Karpas-422 (cell line): ENCODE measurements around the gene EPHB6. TPM values are rescaled to one million over a fixed set of nuclear protein-coding genes. Genes with fewer than 3 reads are reported as not detected.

ENCODE experiments used
- DNase-seq: peaks from one replicate; pipeline ENCODE4 v3.0.0-alpha.2; 2015
- H2AFZ ChIP-seq: fragments of 200-600 bp; sonication (generic); 2 replicates; pipeline ENCODE4 v1.6.1; 2014; ENCODE audit warnings: antibody characterized with exemption, low read length, mixed read lengths
- H3K27ac ChIP-seq: fragments of 200-600 bp; sonication (generic); 2 replicates; pipeline ENCODE4 v1.5.1; 2014; ENCODE audit warnings: mild to moderate bottlenecking, low read length, moderate library complexity
- H3K27me3 ChIP-seq: fragments of 200-600 bp; sonication (generic); 2 replicates; pipeline ENCODE4 v1.6.1; 2014; ENCODE audit warnings: low read length, mixed read lengths
- H3K36me3 ChIP-seq: fragments of 200-600 bp; sonication (generic); 2 replicates; pipeline ENCODE4 v1.6.1; 2014; ENCODE audit warnings: low read length, mixed read lengths; ENCODE audit not compliant: insufficient read depth
- H3K4me1 ChIP-seq: fragments of 200-600 bp; sonication (generic); 2 replicates; pipeline ENCODE4 v1.6.1; 2014; ENCODE audit warnings: mild to moderate bottlenecking, low read length, mixed read lengths
- H3K4me2 ChIP-seq: fragments of 200-600 bp; sonication (generic); 2 replicates; pipeline ENCODE4 v1.6.1; 2014; ENCODE audit warnings: low read length, low read depth, mild to moderate bottlenecking; ENCODE audit not compliant: poor library complexity, severe bottlenecking
- H3K4me3 ChIP-seq: fragments of 200-600 bp; sonication (generic); 2 replicates; pipeline ENCODE4 v1.5.1; 2014; ENCODE audit warnings: mild to moderate bottlenecking, antibody characterized with exemption, low read length, mixed read lengths
- H3K79me2 ChIP-seq: fragments of 200-600 bp; sonication (generic); 2 replicates; pipeline ENCODE4 v1.6.1; 2014; ENCODE audit warnings: mild to moderate bottlenecking, low read length, mixed read lengths
- H3K9ac ChIP-seq: fragments of 200-600 bp; sonication (generic); 2 replicates; pipeline ENCODE4 v1.6.0; 2014; ENCODE audit warnings: low read length
- H3K9me2 ChIP-seq: fragments of 200-600 bp; sonication (generic), shearing (Covaris generic); replicated peaks from 2 replicates; pipeline ENCODE4 v1.6.0; 2014; ENCODE audit warnings: mild to moderate bottlenecking, low read length, moderate library complexity; ENCODE audit not compliant: insufficient read depth
- H3K9me3 ChIP-seq: fragments of 300-700, 200-600 bp; sonication (generic); 2 replicates; pipeline ENCODE4 v1.6.1; 2014; ENCODE audit warnings: low read length, mixed read lengths
- H4K20me1 ChIP-seq: fragments of 200-600 bp; sonication (generic); 2 replicates; pipeline ENCODE4 v1.6.1; 2014; ENCODE audit warnings: mild to moderate bottlenecking, antibody characterized with exemption, low read length, low read depth; ENCODE audit not compliant: insufficient read depth
- total RNA-seq: library from RNA; depleted of rRNA; stranded (reverse); fragments of >200 nt; shearing (Covaris generic); gene quantifications from 2 replicates; pipeline ENCODE4 v1.2.3, GENCODE V29; 2014; ENCODE audit warnings: low replicate concordance

Gene EPHB6
- total RNA-seq, 1 experiment from 2014 or later = not detected

DNA sequence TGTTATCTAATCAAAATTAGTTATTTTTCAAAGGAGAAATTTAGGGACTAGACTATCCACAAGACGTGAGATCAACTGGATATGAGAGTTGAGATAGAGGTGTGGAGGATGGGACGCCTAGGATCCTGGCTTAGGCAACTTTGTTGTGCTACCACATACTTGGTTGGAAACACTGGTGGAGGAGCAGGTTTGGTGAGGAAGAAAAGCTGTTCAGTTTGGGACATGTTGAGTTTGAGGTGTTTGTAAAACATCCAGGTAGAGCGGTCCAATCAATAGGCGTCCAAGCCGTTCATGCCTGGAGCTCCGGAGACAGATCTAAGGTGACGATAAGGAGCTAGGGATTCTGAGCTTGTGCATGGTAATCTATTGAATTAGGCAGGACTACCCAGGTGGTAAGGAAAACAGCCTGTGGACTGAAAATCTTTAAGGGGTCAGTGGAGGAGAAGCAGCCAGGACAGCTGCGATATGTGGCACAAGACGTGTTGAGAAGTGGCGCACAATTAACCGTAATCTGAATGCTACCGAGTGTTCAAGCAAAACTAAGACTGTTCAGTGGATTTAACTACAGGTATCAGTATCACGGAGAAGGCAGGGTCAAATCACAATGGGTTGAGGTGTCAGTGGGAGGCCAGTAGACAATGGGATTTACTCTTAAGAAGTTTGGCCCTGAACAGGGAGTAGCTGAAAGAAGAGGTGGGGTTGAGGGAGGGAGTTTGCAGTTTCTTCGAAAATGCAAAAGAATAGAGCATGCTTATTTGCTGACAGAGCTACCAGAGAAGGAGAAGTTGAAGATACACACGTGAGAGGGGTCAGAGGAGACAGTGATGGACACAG is 46.8 kb downstream of the EPHB6 start:
- H3K79me2 ChIP-seq = no peaks in the 10 kb centered on the region
- DNase-seq = no peak
- H3K4me2 ChIP-seq = no peak overlapping the region
- H3K36me3 ChIP-seq = no peaks in the 10 kb centered on the region
- no peak overlapping the region for H3K4me3 ChIP-seq
- H3K9me3 ChIP-seq = no peaks in the 10 kb centered on the region
- H3K4me1 ChIP-seq = no peaks in the 10 kb centered on the region
- no peak overlapping the region for H3K9ac ChIP-seq
- H3K27ac ChIP-seq = no peak overlapping the region
- no peaks in the 10 kb centered on the region for H4K20me1 ChIP-seq
- H3K27me3 ChIP-seq = no peaks in the 10 kb centered on the region; the same call in 1 of the 2 replicates
- no peak overlapping the region for H2AFZ ChIP-seq
- no peaks in the 10 kb centered on the region for H3K9me2 ChIP-seq

DNA sequence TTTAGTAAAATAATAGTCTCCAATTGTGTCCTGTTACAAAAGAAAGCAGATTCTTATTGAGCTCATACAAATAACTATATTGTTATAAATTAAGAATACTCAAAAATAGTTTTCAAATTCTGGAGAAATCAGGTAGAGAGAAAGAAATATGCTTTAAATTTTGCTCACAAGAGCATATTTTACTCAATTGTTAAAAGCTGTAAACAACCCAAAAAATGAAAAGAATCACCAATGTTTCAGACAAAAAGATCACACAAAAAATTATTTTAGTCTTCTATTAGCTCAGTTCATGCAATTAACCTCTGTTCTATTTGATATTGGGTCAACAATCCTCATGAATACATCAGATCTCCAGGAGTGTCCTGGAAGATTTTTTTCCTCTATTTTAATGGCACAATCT is 49.3 kb downstream of the EPHB6 start:
- DNase-seq = no peak
- Histone ChIP-seq H3K4me1 (no peaks in the 10 kb centered on the region), H3K4me2 (no peak overlapping the region), H4K20me1 (no peaks in the 10 kb centered on the region), H3K36me3 (no peaks in the 10 kb centered on the region), H3K27me3 (no peaks in the 10 kb centered on the region; the same call in 1 of the 2 replicates), H3K4me3 (no peak overlapping the region), H3K79me2 (no peaks in the 10 kb centered on the region), H3K9me3 (no peaks in the 10 kb centered on the region), H3K9me2 (no peaks in the 10 kb centered on the region), H2AFZ (no peak overlapping the region), H3K9ac (no peak overlapping the region), H3K27ac (no peak overlapping the region)

DNA sequence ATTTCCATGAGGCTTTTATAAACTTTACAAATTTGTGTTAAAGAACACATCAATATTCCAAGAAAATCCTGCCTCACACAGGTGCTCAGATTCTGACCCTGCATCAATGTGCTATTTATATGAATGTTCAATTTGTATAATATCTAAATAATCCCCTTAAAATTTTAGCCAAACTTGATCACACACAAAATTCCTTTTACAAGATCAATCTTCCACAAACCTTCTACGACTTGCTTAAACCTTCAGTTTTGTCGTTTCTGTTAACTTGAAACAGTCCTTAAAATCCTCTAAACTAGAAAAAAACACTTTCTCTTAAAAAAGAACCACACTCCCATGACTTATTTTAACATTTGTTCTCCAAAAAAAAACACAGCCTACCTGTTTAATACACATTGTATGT is 50.9 kb downstream of the EPHB6 start:
- no peak overlapping the region for H3K4me3 ChIP-seq
- DNase-seq = no peak
- H4K20me1 ChIP-seq = no peaks in the 10 kb centered on the region
- H3K4me1 ChIP-seq = no peaks in the 10 kb centered on the region
- H3K27ac ChIP-seq = no peak overlapping the region
- H3K4me2 ChIP-seq = no peak overlapping the region
- no peaks in the 10 kb centered on the region for H3K79me2 ChIP-seq
- H3K9ac ChIP-seq = no peak overlapping the region
- no peaks in the 10 kb centered on the region for H3K9me2 ChIP-seq
- no peaks in the 10 kb centered on the region; the same call in 1 of the 2 replicates for H3K27me3 ChIP-seq
- no peaks in the 10 kb centered on the region for H3K9me3 ChIP-seq
- no peak overlapping the region for H2AFZ ChIP-seq
- no peaks in the 10 kb centered on the region for H3K36me3 ChIP-seq

DNA sequence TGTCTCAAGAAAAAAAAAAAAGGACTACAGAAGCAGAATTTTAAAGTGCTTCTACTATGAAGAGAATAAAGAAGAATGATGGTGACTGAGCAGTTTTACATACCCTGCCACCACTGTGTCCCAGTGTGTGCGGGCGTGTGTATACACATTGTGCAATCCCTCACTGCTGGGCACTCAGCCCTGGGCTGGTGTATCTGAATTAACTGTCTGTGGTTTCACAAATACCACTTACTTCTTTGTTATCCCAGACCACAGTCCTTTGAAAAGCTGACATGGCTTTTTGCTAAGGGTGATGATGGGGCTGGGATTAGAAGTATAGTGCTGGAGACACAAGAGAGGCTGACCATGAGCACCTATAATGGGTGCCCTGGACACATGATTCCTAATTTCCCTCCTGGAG is 51.8 kb downstream of the EPHB6 start:
- H3K27me3 ChIP-seq = no peaks in the 10 kb centered on the region; the same call in 1 of the 2 replicates
- no peak overlapping the region for H3K4me2 ChIP-seq
- H3K79me2 ChIP-seq = no peaks in the 10 kb centered on the region
- H3K27ac ChIP-seq = no peak overlapping the region
- no peaks in the 10 kb centered on the region for H3K9me2 ChIP-seq
- H3K9ac ChIP-seq = no peak overlapping the region
- H3K4me3 ChIP-seq = no peak overlapping the region
- H4K20me1 ChIP-seq = no peaks in the 10 kb centered on the region
- no peaks in the 10 kb centered on the region for H3K36me3 ChIP-seq
- H3K9me3 ChIP-seq = no peaks in the 10 kb centered on the region
- no peak overlapping the region for H2AFZ ChIP-seq
- H3K4me1 ChIP-seq = no peaks in the 10 kb centered on the region
- no peak for DNase-seq

DNA sequence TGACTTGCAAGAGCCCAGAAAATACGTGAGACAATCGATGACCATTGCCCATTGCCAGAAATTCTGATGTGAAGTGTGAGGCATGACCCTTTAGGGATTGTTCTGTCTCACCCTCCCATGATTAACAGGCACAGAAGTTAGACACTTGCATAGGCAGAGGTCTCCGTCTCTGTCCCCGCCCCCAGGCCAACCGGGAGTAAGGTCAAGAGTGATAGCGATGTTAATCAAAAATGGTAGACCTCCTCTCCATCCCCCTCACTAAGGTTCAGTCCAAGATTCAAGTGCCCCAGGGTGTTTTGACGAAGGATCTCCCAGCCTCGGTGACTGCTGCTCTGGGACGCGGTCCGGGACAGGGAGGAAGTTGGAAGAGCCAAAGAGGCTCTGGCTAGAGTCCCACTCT is 53.4 kb downstream of the EPHB6 start:
- Histone ChIP-seq H3K79me2 (no peaks in the 10 kb centered on the region), H3K27me3 (no peaks in the 10 kb centered on the region; the same call in 1 of the 2 replicates), H3K27ac (no peak overlapping the region), H3K9me2 (no peaks in the 10 kb centered on the region), H3K9me3 (no peaks in the 10 kb centered on the region), H3K4me1 (no peaks in the 10 kb centered on the region), H3K4me2 (no peak overlapping the region), H3K36me3 (no peaks in the 10 kb centered on the region), H2AFZ (no peak overlapping the region), H3K9ac (no peak overlapping the region), H3K4me3 (no peak overlapping the region), H4K20me1 (no peaks in the 10 kb centered on the region)
- no peak for DNase-seq

DNA sequence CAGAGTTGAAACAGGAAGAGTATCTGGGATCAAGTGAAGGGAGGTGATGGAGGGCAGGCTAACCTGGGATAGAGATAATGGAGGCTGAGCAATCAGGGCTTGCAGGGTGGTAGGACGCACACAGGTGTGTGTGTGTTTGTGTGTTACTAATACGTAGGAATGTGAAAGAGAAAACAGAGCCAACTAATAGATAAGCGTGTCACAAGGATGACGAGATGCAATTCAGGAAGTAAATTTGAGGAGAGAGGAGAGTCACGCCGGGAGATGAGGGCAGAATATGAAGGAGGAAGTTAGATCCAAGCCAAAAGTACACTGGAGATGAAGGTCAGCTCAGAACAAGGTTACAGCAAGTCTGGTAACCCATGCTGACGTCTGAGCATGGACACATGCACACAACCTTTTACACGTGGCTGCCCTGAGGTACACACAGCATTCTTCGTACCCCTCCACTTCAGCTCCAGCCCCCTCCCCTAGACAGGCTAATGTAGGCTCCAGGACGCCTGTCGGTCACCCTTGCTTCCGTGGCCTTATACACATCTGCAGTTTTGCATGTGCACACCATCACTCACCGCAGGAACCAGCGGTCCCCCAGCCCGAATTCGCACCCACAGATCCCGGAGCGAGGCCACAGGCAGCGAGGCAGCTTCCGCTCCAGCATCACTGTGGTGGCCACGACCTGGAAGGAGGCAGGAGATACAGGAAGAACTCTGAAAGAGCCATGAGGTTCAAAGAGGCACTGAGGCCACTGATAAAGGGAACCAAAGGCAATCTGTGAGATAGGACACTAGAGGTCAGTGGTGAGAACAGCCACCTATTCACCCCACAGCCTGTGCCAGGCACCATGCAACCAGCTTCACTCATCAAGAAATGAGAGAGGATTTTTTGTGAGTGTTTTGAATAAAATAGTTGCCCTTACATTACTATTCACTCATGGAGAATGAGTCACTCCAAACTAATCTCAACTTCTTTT is 54.3 kb downstream of the EPHB6 start:
- no peak overlapping the region for H3K9ac ChIP-seq
- no peaks in the 10 kb centered on the region for H3K4me1 ChIP-seq
- H3K79me2 ChIP-seq = no peaks in the 10 kb centered on the region
- no peak overlapping the region for H2AFZ ChIP-seq
- H3K27me3 ChIP-seq = no peaks in the 10 kb centered on the region; the same call in 1 of the 2 replicates
- H3K9me3 ChIP-seq = no peaks in the 10 kb centered on the region
- H3K4me3 ChIP-seq = no peak overlapping the region
- H3K36me3 ChIP-seq = no peaks in the 10 kb centered on the region
- H3K4me2 ChIP-seq = no peak overlapping the region
- H4K20me1 ChIP-seq = no peaks in the 10 kb centered on the region
- no peaks in the 10 kb centered on the region for H3K9me2 ChIP-seq
- no peak overlapping the region for H3K27ac ChIP-seq
- peak; percentile 69 for DNase-seq

DNA sequence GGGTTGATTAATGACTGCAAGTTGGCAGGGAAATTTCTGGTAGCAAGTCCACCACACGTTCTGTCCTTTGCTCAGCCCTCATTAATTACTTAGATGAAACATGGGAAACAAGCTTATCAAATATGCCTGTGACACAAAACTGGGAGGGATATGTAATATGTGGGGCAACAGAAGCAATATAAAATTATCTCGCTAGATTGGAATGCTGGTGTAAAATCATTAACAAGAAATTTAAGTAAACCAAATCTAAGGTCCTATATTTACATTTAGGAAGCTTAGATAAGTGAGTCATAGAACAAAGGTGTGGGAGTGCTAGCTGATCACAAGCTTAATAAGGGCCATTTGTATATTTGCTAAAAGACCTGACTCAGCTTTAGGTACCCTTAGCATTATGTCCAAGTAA is 55.2 kb downstream of the EPHB6 start:
- no peaks in the 10 kb centered on the region for H4K20me1 ChIP-seq
- H3K4me3 ChIP-seq = no peak overlapping the region
- no peaks in the 10 kb centered on the region for H3K79me2 ChIP-seq
- H3K36me3 ChIP-seq = no peaks in the 10 kb centered on the region
- no peaks in the 10 kb centered on the region for H3K9me3 ChIP-seq
- H2AFZ ChIP-seq = no peak overlapping the region
- H3K4me1 ChIP-seq = no peaks in the 10 kb centered on the region
- no peaks in the 10 kb centered on the region for H3K9me2 ChIP-seq
- peak; percentile 39 for DNase-seq
- H3K4me2 ChIP-seq = no peak overlapping the region
- H3K27me3 ChIP-seq = no peaks in the 10 kb centered on the region
- H3K9ac ChIP-seq = no peak overlapping the region
- no peak overlapping the region for H3K27ac ChIP-seq

DNA sequence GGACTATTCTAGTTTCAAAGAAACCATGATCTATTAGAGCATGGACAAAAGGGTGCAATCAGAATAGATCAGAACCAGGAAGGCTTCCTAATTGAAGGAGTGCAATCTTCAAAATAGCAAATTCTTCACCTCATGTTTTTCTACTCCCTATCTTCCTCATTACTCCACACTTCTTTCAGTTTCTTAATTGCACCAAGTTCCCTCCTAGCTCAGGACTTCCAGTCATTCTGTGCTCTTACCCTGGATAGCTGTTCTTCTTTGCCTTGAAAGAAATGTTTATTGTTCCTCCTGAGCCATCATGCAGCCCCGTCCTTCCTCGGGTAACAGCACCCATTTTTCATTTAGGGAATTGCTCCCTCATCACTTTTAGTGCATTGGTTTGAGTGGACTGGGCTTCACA is 55.6 kb downstream of the EPHB6 start:
- Histone ChIP-seq H3K79me2 (no peaks in the 10 kb centered on the region), H3K27me3 (no peaks in the 10 kb centered on the region), H3K9me2 (no peaks in the 10 kb centered on the region), H3K36me3 (no peaks in the 10 kb centered on the region), H3K4me3 (no peak overlapping the region), H3K9ac (no peak overlapping the region), H3K4me2 (no peak overlapping the region), H3K4me1 (no peaks in the 10 kb centered on the region), H3K9me3 (no peaks in the 10 kb centered on the region), H2AFZ (no peak overlapping the region), H3K27ac (no peak overlapping the region), H4K20me1 (no peaks in the 10 kb centered on the region)
- DNase-seq = no peak
